Sigmoid colon (tissue), 4 donors: ENCODE data around the gene DDX31.

Source experiments
- CTCF ChIP-seq, 4 experiments: fragments of 450-650 bp in 3 of 4; fragments of 200-600 bp in 1 of 4; IDR thresholded peaks; one replicate each; pipeline ENCODE4 v1.5.1; 2016 to 2019; ENCODE audit warnings: antibody characterized with exemption in 4 of 4, mild to moderate bottlenecking in 3 of 4, moderate library complexity in 2 of 4
- EP300 ChIP-seq, 4 donors: sonication (generic); formaldehyde crosslinking; IDR thresholded peaks; one replicate each; pipeline ENCODE4 v1.6.1; 2017; ENCODE audit warnings: antibody characterized with exemption in 4 of 4
- POLR2A ChIP-seq, 2 donors: fragments of 450-650 bp; IDR thresholded peaks; one replicate each; pipeline ENCODE4 v1.6.1; 2016; ENCODE audit warnings: antibody characterized with exemption in 2 of 2, mild to moderate bottlenecking in 2 of 2, moderate library complexity in 2 of 2

- TF ChIP-seq CTCF (IDR thresholded peaks at IDR 0.05), result no peak
- no peak for TF ChIP-seq EP300 (IDR thresholded peaks at IDR 0.05)
- no peak for TF ChIP-seq POLR2A (IDR thresholded peaks at IDR 0.05)
These were observed 113.1 kb downstream of the DDX31 start for GRCh38 chr9:132556714-132557113.
